Bone marrow (tissue), 2 donors: ENCODE data around the gene STON1.
A peak's percentile ranks its signal among the peaks of the same experiment; 100 is the strongest.
"Not testable (repeated sequence)": the region's sequence is repeated elsewhere in the genome, so short reads cannot be mapped to it uniquely, and the experiment has no call there.

Experiments used
- DNase-seq, 2 donors: peaks; one replicate each; lab custom pipeline; 2025; lab: John Stamatoyannopoulos, UW

Gene STON1

DNA sequence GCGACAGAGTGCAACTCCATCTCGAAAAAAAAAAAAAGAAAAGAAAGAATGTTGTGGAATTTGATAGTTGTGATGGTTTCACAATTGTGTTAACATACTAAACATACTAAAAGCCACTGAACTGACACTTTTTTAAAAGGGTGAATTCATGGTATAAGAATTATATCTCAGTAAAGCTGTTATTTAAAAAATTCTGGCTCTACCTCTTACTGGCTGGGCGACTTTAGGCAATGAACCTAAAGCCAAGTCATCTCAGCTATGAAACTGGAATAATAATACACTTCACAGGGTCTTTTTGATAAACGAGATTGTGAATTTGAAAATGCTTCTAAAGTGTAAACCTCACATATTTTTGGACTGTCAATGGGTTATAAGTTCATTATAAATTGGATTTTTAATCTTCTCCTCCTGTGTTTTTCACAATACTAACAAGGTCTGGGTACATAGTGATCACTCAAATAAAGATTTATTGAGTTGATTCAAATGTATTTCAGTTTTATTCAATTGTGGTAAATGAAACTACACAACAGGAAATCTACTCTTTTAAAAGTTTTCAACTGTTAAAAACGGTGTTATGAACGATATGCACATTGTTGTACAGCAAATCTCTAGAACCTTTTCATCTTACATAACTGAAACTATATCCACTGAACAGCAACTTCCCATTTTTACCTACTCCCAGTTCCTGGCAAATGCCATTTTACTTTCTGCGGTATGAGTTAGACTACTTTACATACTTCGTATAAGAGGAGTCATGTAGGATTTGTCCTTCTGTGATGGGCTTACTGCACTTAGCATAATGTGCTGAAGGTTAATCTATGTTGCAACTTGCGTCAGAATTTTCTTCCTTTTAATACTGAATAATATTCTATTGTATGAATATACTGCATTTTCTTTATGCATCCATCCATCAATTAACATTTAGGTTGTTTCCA lies 44.7 kb downstream of the STON1 start:
- DNase-seq = no peak

GRCh38 chr2:48578313-48578712 lies 48.4 kb downstream of the STON1 start:
- DNase-seq = no peak

- DNase-seq = no peak
These were observed 54.0 kb downstream of the STON1 start for GRCh38 chr2:48583961-48584360.

DNA sequence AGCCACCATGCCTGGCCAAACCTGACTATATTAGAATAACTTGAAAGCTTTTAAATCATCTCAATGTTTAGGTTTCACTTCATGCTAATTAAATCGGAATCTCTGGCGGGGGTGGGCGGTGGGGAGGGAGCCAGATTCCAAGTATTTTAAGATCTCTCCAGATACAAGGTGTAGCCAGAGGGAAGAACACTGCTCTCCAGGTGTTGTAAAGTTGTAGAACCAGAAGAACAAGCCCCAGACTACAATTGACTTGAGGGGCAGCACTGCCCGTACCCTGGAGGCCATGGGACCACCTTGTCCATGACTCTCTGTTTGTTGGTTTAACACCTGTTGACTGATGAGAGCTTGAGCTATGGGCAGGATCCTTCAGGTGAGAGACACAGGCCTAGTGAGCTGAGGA lies 54.6 kb downstream of the STON1 start:
- no peak for DNase-seq

DNA sequence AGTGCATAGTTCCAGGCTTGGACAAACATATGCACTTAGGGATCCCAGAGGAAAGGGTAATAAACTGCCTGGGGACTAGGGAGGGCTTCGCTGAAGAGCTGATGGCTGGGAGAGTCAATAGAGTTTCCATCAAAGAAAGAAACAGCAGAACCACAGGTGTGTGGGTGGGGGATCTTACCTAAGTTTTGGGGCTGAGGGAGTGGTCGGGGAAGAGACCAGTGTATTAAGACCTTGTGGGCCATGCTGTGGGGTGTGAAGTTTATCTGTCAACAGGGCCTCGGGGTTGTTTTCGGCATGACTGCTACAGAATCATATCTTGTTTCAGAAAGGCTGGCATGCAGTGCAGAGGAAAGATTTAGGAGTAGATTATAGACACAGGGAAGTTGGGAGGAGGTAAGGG lies 56.5 kb downstream of the STON1 start:
- no peak for DNase-seq

DNA sequence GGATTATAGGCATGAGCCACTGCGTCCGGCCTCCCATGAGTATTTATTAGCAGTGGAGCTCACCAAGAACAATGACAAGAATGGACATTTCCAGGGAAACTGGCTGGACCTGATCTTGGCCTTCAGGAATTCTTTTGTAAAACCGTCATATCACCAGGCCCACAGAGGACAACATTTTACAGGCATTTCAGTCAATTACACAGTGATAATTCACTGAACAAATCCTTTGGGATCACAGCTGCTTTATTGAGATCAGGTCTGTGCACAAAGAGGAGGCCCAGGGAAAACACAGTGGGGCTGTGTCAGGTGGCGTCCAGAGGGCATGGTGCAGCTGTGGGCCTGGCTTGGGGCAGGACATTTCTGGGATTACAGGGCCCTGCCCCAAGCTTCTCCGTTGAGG lies 57.6 kb downstream of the STON1 start:
- DNase-seq = no peak

DNA sequence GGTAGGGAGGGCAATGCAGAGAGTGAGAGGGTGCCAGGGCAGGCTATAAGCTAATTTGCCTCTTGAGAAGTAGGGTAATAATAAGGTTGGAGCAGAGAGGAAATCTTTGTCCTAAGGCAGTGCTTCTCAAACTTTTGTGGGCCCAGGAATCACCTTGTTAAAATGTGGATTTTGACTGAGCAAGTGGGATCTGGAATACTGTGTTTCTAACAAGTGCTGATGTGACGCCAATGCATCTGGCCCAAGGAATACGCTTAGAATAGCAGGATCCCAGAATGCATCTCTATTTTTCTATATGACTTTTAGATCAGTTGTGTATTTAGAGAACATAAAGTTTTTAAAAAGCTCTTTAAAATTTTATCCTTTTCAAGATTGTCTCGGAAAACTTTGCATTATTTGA lies 58.0 kb downstream of the STON1 start:
- no peak for DNase-seq

GRCh38 chr2:48588745-48589144 lies 58.8 kb downstream of the STON1 start:
- no peak for DNase-seq

- DNase-seq = no peak
These were observed 59.3 kb downstream of the STON1 start for GRCh38 chr2:48589170-48589767.

DNA sequence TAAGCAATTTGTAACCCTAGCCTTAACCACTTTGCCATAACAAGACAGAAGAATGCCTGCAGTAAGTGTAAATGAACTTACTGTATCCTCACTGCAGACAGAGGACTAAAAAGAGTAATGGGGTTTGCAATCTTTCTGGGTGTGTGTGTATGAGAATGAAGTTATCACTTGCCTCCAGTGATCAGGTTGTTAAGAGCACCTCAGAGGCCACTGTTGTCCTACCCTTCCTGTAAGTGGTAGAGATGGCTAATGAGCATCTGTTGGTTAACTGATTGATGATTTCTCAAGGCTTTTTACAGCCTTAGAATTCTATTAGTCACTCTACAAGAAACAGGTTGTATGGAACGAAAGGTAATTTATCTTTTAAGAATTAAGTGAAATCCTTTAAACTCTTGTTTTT lies 60.1 kb downstream of the STON1 start:
- no peak for DNase-seq

DNA sequence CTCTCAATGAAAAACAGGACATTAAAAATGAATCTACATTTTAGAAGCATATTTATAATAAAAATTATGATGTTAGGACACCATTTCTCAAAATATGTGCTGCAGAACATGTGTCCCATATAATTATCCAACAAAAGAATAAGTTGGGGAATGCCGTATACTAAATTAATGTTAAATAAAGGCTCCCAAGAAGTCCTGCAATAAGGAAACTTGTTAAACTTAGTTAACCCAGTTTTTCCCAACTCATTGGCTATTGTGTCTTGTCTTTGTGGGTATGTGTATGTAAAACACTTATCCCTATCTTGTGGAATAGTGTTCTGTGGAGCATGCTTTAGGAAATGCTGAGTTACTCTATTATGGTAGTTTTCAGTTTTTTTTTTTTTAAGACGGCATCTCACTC lies 62.1 kb downstream of the STON1 start:
- no peak for DNase-seq

GRCh38 chr2:48596751-48597150 lies 66.8 kb downstream of the STON1 start:
- not testable (repeated sequence) for DNase-seq

- no peak for DNase-seq
These were observed 67.5 kb downstream of the STON1 start for GRCh38 chr2:48597492-48597891.

GRCh38 chr2:48600204-48600813 lies 70.4 kb downstream of the STON1 start:
- peak in 1 of 2 donors; percentile 24 for DNase-seq

GRCh38 chr2:48600917-48601316 lies 71.0 kb downstream of the STON1 start:
- DNase-seq = no peak

GRCh38 chr2:48601349-48601748 lies 71.4 kb downstream of the STON1 start:
- no peak for DNase-seq

GRCh38 chr2:48605482-48606175 lies 75.7 kb downstream of the STON1 start:
- DNase-seq = no peak

GRCh38 chr2:48607307-48608014 lies 77.5 kb downstream of the STON1 start:
- DNase-seq = no peak

DNA sequence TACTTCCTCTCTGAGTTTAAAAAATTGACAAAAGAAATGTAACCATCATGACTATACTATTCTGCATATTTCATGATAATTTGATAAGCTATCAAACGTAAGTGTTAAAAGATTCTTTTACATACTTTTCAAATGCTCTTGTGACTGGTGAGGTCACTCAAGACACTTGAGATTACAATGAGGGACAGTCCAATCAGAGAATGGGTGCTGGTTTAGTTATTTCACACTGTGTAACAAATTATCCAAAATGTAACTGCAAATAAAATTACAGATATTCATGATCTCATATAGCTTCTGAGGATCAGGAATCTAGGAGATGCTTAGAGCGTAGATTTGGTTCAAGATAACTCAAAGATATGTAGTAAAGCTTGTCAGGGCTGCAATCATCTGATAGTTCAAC lies 83.3 kb downstream of the STON1 start:
- no peak for DNase-seq

- DNase-seq = not testable (repeated sequence)
These were observed 84.6 kb downstream of the STON1 start for GRCh38 chr2:48614581-48614980.

- DNase-seq = no peak
These were observed 87.7 kb downstream of the STON1 start, which contains the start of gene GTF2A1L for GRCh38 chr2:48617618-48618017. Gene GTF2A1L (plus strand): TSS chr2:48617856. CDS start chr2:48617875, 19 bp downstream.

- no peak for DNase-seq
These were observed 89.6 kb downstream of the STON1 start for GRCh38 chr2:48619526-48619925.
